HepG2 (cell line): ENCODE results near the gene APOA1. TPM values are rescaled to one million over a fixed set of nuclear protein-coding genes. Genes with fewer than 3 reads are reported as not detected.

Source experiments
- AHDC1 ChIP-seq: sonication (generic); formaldehyde crosslinking; IDR thresholded peaks from 2 replicates; pipeline ENCODE4 v1.5.1; 2020; ENCODE audit warnings: mild to moderate bottlenecking, missing genetic modification reagents, borderline replicate concordance
- CCDC6 ChIP-seq: sonication (generic); formaldehyde crosslinking; IDR thresholded peaks from 2 replicates; pipeline ENCODE4 v1.8.1; 2022; ENCODE audit warnings: mild to moderate bottlenecking, missing genetic modification reagents, moderate library complexity
- HDAC1 ChIP-seq: sonication (generic); formaldehyde crosslinking; IDR thresholded peaks from 2 replicates; pipeline ENCODE4 v1.5.1; 2020; ENCODE audit warnings: mild to moderate bottlenecking, missing genetic modification reagents
- HNF4G ChIP-seq, 2 experiments: sonication (generic) in 1 of 2; formaldehyde crosslinking in 1 of 2; IDR thresholded peaks; 2 replicates each; pipeline versions ENCODE4 v1.4.0 to v1.6.1; 2011 to 2020; ENCODE audit warnings: borderline replicate concordance in 2 of 2, low read depth in 2 of 2, mild to moderate bottlenecking in 2 of 2, low read length in 1 of 2, missing genetic modification reagents in 1 of 2, moderate library complexity in 1 of 2
- MEF2D ChIP-seq: sonication (generic); formaldehyde crosslinking; IDR thresholded peaks from 2 replicates; pipeline ENCODE4 v1.5.1; 2020; ENCODE audit warnings: mild to moderate bottlenecking, missing genetic modification reagents
- MLX ChIP-seq: IDR thresholded peaks from 2 replicates; pipeline ENCODE4 v1.6.1; 2016
- NCOA2 ChIP-seq: sonication (generic); formaldehyde crosslinking; IDR thresholded peaks from 2 replicates; pipeline ENCODE4 v1.8.0; 2022; ENCODE audit warnings: inconsistent platforms
- PAX8 ChIP-seq: sonication (generic); formaldehyde crosslinking; IDR thresholded peaks from 2 replicates; pipeline ENCODE4 v1.8.0; 2022; ENCODE audit warnings: mild to moderate bottlenecking, missing genetic modification reagents, borderline replicate concordance
- PHF21A ChIP-seq: sonication (generic); formaldehyde crosslinking; IDR thresholded peaks from 2 replicates; pipeline ENCODE4 v1.5.0; 2020; ENCODE audit warnings: mild to moderate bottlenecking, missing genetic modification reagents
- PITX1 ChIP-seq: sonication (generic); formaldehyde crosslinking; IDR thresholded peaks from 2 replicates; pipeline ENCODE4 v1.5.1; 2020; ENCODE audit warnings: mild to moderate bottlenecking, missing genetic modification reagents
- TCF12 ChIP-seq, 2 experiments: fragments of 450-650 bp in 1 of 2; sonication (generic) in 1 of 2; formaldehyde crosslinking in 1 of 2; IDR thresholded peaks; 2 replicates each; pipeline versions ENCODE4 v1.6.1 to v1.8.0; 2017 to 2022; ENCODE audit warnings: antibody characterized with exemption in 1 of 2, mild to moderate bottlenecking in 1 of 2, missing genetic modification reagents in 1 of 2, moderate library complexity in 1 of 2
- ZBTB25 ChIP-seq: IDR thresholded peaks from 2 replicates; pipeline ENCODE4 v1.6.1; 2018; ENCODE audit warnings: missing genetic modification reagents
- ZBTB34 ChIP-seq: sonication (generic); formaldehyde crosslinking; IDR thresholded peaks from 2 replicates; pipeline ENCODE4 v1.8.0; 2022; ENCODE audit warnings: mild to moderate bottlenecking, missing genetic modification reagents
- ZFAT ChIP-seq: sonication (generic); formaldehyde crosslinking; conservative IDR thresholded peaks from 2 replicates; pipeline ENCODE4 v1.8.1; 2023; ENCODE audit warnings: missing genetic modification reagents, inconsistent platforms
- ZNF414 ChIP-seq: sonication (generic); formaldehyde crosslinking; IDR thresholded peaks from 2 replicates; pipeline ENCODE4 v1.5.0; 2020; ENCODE audit warnings: missing genetic modification reagents
- ZNF672 ChIP-seq: sonication (generic); formaldehyde crosslinking; IDR thresholded peaks from 2 replicates; pipeline ENCODE4 v1.8.1; 2022; ENCODE audit warnings: missing genetic modification reagents
- ZNF737 ChIP-seq: sonication (generic); formaldehyde crosslinking; IDR thresholded peaks from 2 replicates; pipeline ENCODE4 v1.5.0; 2020; ENCODE audit warnings: missing genetic modification reagents, mild to moderate bottlenecking, borderline replicate concordance
- ZNF746 ChIP-seq: sonication (generic); formaldehyde crosslinking; IDR thresholded peaks from 2 replicates; pipeline ENCODE4 v1.8.0; 2022; ENCODE audit warnings: mild to moderate bottlenecking, missing genetic modification reagents
- polyA plus RNA-seq, 8 experiments: library from polyadenylated mRNA; depleted of rRNA in 3 of 8; stranded (reverse) in 7 of 8; unstranded in 1 of 8; fragments of >200 nt; fragmentation: Illumina TruSeq in 4 of 8; extraction: Trizol in 4 of 8; gene quantifications; 2 replicates each; pipeline versions ENCODE4 v1.2.1 to v1.2.3, GENCODE V29; 2011 to 2016; ENCODE audit warnings: low read depth in 4 of 8, missing spikeins in 1 of 8, mixed read lengths in 1 of 8; ENCODE audit not compliant: insufficient read depth in 1 of 8
- total RNA-seq, 5 experiments: library from RNA; depleted of rRNA; stranded (reverse); fragments of >200 nt; fragmentation: Illumina TruSeq; extraction: Trizol; gene quantifications; 2 replicates each; pipeline ENCODE4 v1.2.3, GENCODE V29; 2016; ENCODE audit warnings: low read depth in 1 of 5

APOA1 gene
- total and polyA plus RNA-seq, 2 of the 13 experiments (the other 11 are each of a cell fraction or from before 2014, with no cell fraction given) = 1,973 to 5,485 TPM

- TF ChIP-seq ZNF672 (CRISPR knock-in tag) (no peak), PITX1 (peak; percentile 93), MEF2D (CRISPR knock-in tag) (peak; percentile 36), ZFAT (no peak), PAX8 (no peak), HDAC1 (CRISPR knock-in tag) (peak; percentile 74), ZNF746 (peak; percentile 76; the same call in 1 of the 2 replicates), ZBTB34 (CRISPR knock-in tag) (peak; percentile 81; the same call in 1 of the 2 replicates), MLX (peak; percentile 84), ZBTB25 (CRISPR knock-in tag) (peak; percentile 80; the same call in 1 of the 2 replicates), ZNF414 (CRISPR knock-in tag) (peak; percentile 72; the same call in 1 of the 2 replicates), HNF4G (IDR thresholded peaks at IDR 0.05; ENCODE audit: borderline replicate concordance, low read depth, low read length) (peak; percentile 100), HNF4G (CRISPR knock-in tag; IDR thresholded peaks at IDR 0.05; ENCODE audit: borderline replicate concordance, low read depth) (peak; percentile 99), PHF21A (CRISPR knock-in tag) (peak; percentile 94), CCDC6 (CRISPR knock-in tag) (peak; percentile 32), ZNF737 (CRISPR knock-in tag) (0 out of 2 replicates have a peak, but pooled peaks have one; percentile 35), TCF12 (IDR thresholded peaks at IDR 0.05) (no peak), TCF12 (CRISPR knock-in tag; IDR thresholded peaks at IDR 0.05) (peak; percentile 87; the same call in 1 of the 2 replicates), AHDC1 (peak; percentile 89; the same call in 1 of the 2 replicates), NCOA2 (CRISPR knock-in tag) (peak; percentile 99)
Measured at GRCh38 chr11:116808262-116809175, 28.9 kb downstream of the APOA1 start (continued).
